NT2/D1 (cell line): Measurements from ENCODE around the gene UBE4A.

Source experiments
- YY1 ChIP-seq: IDR thresholded peaks from 2 replicates; pipeline ENCODE4 v1.6.1; 2011; ENCODE audit not compliant: insufficient read length, insufficient read depth
- ZNF274 ChIP-seq: IDR thresholded peaks from 2 replicates; pipeline ENCODE4 v1.6.1; 2011; ENCODE audit warnings: mild to moderate bottlenecking, low read depth, low read length

- no peak for TF ChIP-seq ZNF274
- TF ChIP-seq YY1: no peak
These were observed 38.9 kb upstream of the UBE4A start for GRCh38 chr11:118320515-118320914.
